ENCODE results near the gene ARIH2. TPM values are rescaled to one million over a fixed set of nuclear protein-coding genes. Genes with fewer than 3 reads are reported as not detected.
A peak's percentile ranks its signal among the peaks of the same experiment; 100 is the strongest.

Gene ARIH2
- polyA plus RNA-seq, 4 donors, result 42.7 to 70.1 (median 47.2) TPM

DNA sequence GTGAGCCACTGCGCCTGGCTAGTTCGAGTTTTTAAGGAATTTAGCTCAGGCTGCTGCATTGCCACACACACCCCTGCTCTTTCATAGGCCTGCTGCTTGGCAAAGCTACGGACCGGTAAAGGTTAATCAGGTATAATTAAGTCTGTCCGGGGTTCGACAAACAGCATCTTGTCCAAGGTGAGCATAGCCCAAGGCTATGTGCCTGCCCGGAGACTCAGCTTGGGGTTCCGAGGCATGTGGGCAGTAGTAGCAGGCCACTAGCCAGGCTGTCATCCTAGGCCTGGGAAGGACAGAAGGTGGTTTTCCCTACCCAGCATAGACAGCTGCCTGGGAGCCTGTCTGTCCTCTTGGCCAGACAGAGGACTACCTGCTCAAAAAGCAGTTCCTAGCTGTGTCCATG lies 78.0 kb downstream of the ARIH2 start:
- Histone ChIP-seq H3K4me1 (ENCODE audit: control insufficient read depth in 3 of 3, insufficient read depth in 2 of 3, low read depth in 1 of 3, low read length in 2 of 3) (peaks cover 0 to 35% (median 3%) of the 10 kb centered on the region in 3 donors), H3K27me3 (ENCODE audit: control insufficient read depth in 3 of 3, insufficient read depth in 3 of 3, low read length in 3 of 3) (no peaks in the 10 kb centered on the region), H3K36me3 (ENCODE audit: control insufficient read depth in 3 of 3, insufficient read depth in 2 of 3, low read depth in 1 of 3, low read length in 3 of 3) (peaks cover 0 to 65% (median 0%) of the 10 kb centered on the region in 3 donors), H3K27ac (ENCODE audit: low read depth in 1 of 3, low read length in 2 of 3) (no peak overlapping the region), H3K4me3 (ENCODE audit: low read depth in 1 of 3, low read length in 3 of 3) (no peak overlapping the region), H3K9me3 (ENCODE audit: control insufficient read depth in 2 of 2, insufficient read depth in 1 of 2, low read depth in 1 of 2, low read length in 1 of 2) (no peaks in the 10 kb centered on the region)
- WGBS, 3 donors, result 91 to 96% (median 93%) methylated on average over 8 of the region's 8 CpGs
- no peak for FAIRE-seq
- no peak for DNase-seq

DNA sequence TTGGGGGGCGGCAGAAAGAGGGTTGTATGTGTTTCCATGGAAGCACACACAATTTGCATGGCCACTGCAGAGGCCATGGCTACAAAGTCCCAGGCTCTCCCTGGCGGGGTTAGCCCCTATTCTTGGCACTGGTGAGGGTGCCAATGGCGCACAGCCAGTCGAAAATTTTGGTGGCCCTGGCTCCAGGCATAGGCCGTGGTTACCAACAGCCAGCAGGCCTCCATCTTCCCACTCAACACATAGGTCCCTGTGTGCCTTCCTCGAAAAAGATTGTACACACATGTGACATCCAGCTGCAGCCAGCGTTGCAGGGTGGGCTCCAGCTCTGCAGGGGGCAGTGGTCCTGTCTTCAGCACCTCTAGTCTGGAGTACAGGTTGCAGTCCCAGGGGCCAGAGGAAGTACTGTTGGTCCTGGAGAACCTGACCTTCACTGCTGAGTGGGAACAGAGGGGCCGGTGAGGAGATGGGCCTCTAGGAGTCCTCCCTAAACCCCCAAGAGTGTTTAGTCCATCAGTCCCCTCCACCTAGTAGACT lies 78.5 kb downstream of the ARIH2 start:
- DNase-seq, result no peak
- Histone ChIP-seq H3K27me3 (ENCODE audit: control insufficient read depth in 3 of 3, insufficient read depth in 3 of 3, low read length in 3 of 3) (no peaks in the 10 kb centered on the region), H3K9me3 (ENCODE audit: control insufficient read depth in 2 of 2, insufficient read depth in 1 of 2, low read depth in 1 of 2, low read length in 1 of 2) (no peaks in the 10 kb centered on the region), H3K4me1 (ENCODE audit: control insufficient read depth in 3 of 3, insufficient read depth in 2 of 3, low read depth in 1 of 3, low read length in 2 of 3) (peaks cover 0 to 36% (median 0%) of the 10 kb centered on the region in 3 donors), H3K27ac (ENCODE audit: low read depth in 1 of 3, low read length in 2 of 3) (no peak overlapping the region), H3K36me3 (ENCODE audit: control insufficient read depth in 3 of 3, insufficient read depth in 2 of 3, low read depth in 1 of 3, low read length in 3 of 3) (peaks cover 0 to 70% (median 0%) of the 10 kb centered on the region in 3 donors), H3K4me3 (ENCODE audit: low read depth in 1 of 3, low read length in 3 of 3) (no peak overlapping the region)
- no peak for FAIRE-seq
- WGBS, 3 donors, result 86 to 91% (median 88%) methylated on average over 8 of the region's 8 CpGs

DNA sequence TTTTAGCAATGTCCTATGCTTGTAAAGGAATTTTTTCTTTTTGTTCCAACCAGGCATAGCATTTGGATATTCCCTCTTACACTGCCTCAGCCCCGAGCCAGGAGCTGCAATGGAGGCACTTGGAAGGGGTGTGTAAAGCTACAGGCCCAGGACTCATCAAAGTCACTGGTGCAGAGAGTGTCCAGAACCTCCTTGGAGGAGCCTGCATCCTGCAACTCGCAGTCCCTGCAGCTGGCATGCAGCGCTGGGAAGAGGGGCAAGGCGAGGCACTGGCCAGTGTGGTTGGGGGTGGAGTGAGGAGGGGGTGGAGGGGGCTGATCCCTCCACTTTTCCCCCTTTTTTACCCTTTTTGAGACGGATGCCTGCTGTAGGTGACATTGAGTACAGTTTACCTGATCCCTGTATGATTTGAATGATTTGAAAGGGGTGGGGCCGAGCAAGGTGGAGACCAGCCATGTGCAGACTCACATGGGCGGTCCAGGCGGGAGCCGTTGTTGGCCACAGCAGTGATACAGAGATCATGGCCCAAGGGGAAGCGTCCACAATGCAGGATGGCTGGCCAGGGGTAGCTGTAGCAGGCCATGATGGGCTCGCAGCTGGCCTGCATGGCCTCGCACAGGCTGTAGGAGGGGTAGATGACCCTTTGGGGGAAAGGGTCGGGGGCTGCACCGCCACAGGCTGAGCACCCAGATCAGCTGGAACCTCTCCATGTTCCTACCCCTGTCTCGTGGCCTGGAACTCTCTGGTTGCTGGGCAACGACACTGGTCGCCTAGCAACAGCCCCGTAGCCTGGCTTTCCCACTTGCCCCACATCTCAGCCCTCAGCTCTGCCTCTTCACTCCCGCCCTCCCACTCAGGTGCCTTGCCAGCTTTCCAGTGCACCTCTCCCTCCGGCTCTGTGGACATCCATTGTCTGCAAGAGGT lies 79.3 kb downstream of the ARIH2 start:
- FAIRE-seq, result no peak
- Histone ChIP-seq H3K4me1 (ENCODE audit: control insufficient read depth in 3 of 3, insufficient read depth in 2 of 3, low read depth in 1 of 3, low read length in 2 of 3) (peaks cover 0 to 36% (median 0%) of the 10 kb centered on the region in 3 donors), H3K36me3 (ENCODE audit: control insufficient read depth in 3 of 3, insufficient read depth in 2 of 3, low read depth in 1 of 3, low read length in 3 of 3) (peaks cover 0 to 73% (median 0%) of the 10 kb centered on the region in 3 donors), H3K4me3 (ENCODE audit: low read depth in 1 of 3, low read length in 3 of 3) (no peak overlapping the region), H3K27ac (ENCODE audit: low read depth in 1 of 3, low read length in 2 of 3) (peak overlapping the region in 1 of 3 donors; percentile 44), H3K9me3 (ENCODE audit: control insufficient read depth in 2 of 2, insufficient read depth in 1 of 2, low read depth in 1 of 2, low read length in 1 of 2) (no peaks in the 10 kb centered on the region), H3K27me3 (ENCODE audit: control insufficient read depth in 3 of 3, insufficient read depth in 3 of 3, low read length in 3 of 3) (no peaks in the 10 kb centered on the region)
- DNase-seq, result no peak
- WGBS, 3 donors, result 82 to 89% (median 87%) methylated on average over 17 to 20 of the region's 20 CpGs

DNA sequence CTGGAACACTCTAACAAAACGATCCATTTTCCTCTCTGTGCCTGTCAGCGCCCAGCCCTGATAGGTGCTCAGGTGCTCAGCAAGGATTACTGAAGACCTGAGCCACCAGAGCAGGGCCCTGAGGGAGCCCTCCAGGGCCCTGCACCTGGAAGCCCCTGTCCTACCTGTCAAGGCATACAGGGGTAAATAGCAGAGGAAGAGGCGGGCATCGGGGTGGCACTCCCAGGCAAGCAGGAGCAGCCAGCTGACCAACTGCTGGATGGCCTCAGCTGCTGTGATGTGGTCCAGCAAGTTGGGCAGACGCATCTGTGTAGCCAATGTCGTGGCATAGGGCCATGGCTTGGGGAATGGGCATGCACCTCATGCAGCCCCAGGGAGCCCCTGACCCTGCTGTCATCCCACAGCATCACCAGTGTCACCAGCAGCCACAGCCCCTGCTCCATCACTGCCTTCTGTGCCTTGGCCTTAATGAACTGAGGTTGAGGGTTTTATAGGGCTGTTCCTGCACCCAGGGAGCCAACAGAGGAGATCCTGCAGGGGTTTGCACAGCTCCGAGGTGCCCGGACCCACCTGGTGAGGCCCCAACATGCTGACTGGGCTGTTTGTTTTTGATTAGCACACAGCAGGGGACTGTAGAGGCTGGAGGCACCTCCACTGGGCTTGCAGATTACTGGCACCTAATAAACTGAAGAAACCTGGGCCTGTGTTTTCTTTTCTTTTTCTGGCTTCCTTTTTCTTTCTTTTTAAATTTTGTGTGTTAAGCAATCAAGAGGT lies 80.6 kb downstream of the ARIH2 start:
- FAIRE-seq, result no peak
- H3K4me3 ChIP-seq (ENCODE audit: low read depth in 1 of 3, low read length in 3 of 3), result no peak overlapping the region
- DNase-seq, result peak in 1 of 2 donors; percentile 38
- no peaks in the 10 kb centered on the region for H3K9me3 ChIP-seq (ENCODE audit: control insufficient read depth in 2 of 2, insufficient read depth in 1 of 2, low read depth in 1 of 2, low read length in 1 of 2)
- 82 to 87% (median 84%) methylated on average over 8 of the region's 8 CpGs for WGBS, 3 donors
- H3K27ac ChIP-seq (ENCODE audit: low read depth in 1 of 3, low read length in 2 of 3), result peak overlapping the region in 1 of 3 donors; percentile 75
- peaks cover 0 to 36% (median 0%) of the 10 kb centered on the region in 3 donors for H3K4me1 ChIP-seq (ENCODE audit: control insufficient read depth in 3 of 3, insufficient read depth in 2 of 3, low read depth in 1 of 3, low read length in 2 of 3)
- H3K36me3 ChIP-seq (ENCODE audit: control insufficient read depth in 3 of 3, insufficient read depth in 2 of 3, low read depth in 1 of 3, low read length in 3 of 3), result peaks cover 0 to 81% (median 0%) of the 10 kb centered on the region in 3 donors
- no peaks in the 10 kb centered on the region for H3K27me3 ChIP-seq (ENCODE audit: control insufficient read depth in 3 of 3, insufficient read depth in 3 of 3, low read length in 3 of 3)

DNA sequence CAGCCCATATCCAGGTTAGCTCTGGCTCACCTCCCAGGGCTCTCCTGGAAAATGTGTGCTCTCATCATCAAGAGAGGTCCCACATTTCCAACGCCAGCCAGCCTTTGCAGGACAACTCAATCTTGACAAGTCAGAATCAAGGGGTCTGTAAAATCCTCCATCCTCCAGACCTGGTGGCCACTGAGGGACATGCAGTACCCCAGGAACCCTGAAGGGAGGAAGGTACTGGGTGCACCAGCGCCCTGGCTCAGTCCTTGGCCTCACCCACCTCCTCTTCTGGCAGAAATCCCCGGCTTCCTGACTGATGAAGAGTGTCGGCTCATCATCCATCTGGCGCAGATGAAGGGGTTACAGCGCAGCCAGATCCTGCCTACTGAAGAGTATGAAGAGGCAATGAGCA lies 82.5 kb downstream of the ARIH2 start:
- no peak overlapping the region for H3K4me3 ChIP-seq (ENCODE audit: low read depth in 1 of 3, low read length in 3 of 3)
- H3K9me3 ChIP-seq (ENCODE audit: control insufficient read depth in 2 of 2, insufficient read depth in 1 of 2, low read depth in 1 of 2, low read length in 1 of 2), result no peaks in the 10 kb centered on the region
- FAIRE-seq (no peak), DNase-seq (no peak)
- H3K4me1 ChIP-seq (ENCODE audit: control insufficient read depth in 3 of 3, insufficient read depth in 2 of 3, low read depth in 1 of 3, low read length in 2 of 3), result peaks cover 0 to 48% (median 0%) of the 10 kb centered on the region in 3 donors
- no peaks in the 10 kb centered on the region for H3K27me3 ChIP-seq (ENCODE audit: control insufficient read depth in 3 of 3, insufficient read depth in 3 of 3, low read length in 3 of 3)
- 85 to 88% (median 88%) methylated on average over 6 of the region's 6 CpGs for WGBS, 3 donors
- H3K36me3 ChIP-seq (ENCODE audit: control insufficient read depth in 3 of 3, insufficient read depth in 2 of 3, low read depth in 1 of 3, low read length in 3 of 3), result peaks cover 0 to 86% (median 0%) of the 10 kb centered on the region in 3 donors
- no peak overlapping the region for H3K27ac ChIP-seq (ENCODE audit: low read depth in 1 of 3, low read length in 2 of 3)

DNA sequence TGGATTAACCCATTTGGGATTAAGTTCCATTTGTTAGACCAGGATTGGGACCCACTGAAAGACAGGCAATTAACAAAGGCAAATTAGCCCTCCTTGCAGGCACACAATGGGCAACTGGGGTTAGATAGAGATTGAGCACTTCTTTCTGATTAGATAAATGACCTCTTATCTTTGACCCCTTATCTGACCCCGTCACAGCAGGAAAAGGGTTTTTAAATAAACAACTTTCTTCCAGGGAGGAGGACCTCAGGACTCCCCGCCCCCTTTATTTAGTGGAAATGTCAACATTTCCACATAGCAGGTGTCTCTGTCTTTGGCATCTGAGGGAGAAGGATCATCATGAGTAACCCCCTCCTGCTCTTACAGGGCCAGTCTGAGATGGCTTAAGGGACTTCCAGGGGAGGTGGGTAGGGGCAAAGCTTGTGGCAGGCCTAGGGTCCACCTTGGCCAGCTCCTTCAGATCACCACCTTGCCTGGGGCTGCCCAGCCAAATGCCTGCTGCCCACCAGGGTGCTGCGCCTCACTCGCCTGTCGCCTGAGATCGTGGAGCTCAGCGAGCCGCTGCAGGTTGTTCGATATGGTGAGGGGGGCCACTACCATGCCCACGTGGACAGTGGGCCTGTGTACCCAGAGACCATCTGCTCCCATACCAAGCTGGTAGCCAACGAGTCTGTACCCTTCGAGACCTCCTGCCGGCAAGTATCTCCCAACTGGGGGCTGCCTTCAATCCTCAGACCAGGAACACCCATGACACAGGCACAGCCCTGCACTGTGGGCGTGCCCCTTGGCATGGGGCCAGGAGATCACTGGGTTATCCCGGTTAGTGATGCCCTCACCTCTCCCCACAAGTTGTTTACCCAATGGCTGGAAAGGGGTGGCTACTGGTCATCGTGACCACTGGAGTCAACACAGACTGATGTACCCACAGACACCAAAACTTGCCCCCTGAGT lies 86.0 kb downstream of the ARIH2 start:
- no peak for FAIRE-seq
- Histone ChIP-seq H3K27me3 (ENCODE audit: control insufficient read depth in 3 of 3, insufficient read depth in 3 of 3, low read length in 3 of 3) (no peaks in the 10 kb centered on the region), H3K36me3 (ENCODE audit: control insufficient read depth in 3 of 3, insufficient read depth in 2 of 3, low read depth in 1 of 3, low read length in 3 of 3) (peaks cover 0 to 64% (median 0%) of the 10 kb centered on the region in 3 donors), H3K4me3 (ENCODE audit: low read depth in 1 of 3, low read length in 3 of 3) (no peak overlapping the region), H3K27ac (ENCODE audit: low read depth in 1 of 3, low read length in 2 of 3) (no peak overlapping the region), H3K9me3 (ENCODE audit: control insufficient read depth in 2 of 2, insufficient read depth in 1 of 2, low read depth in 1 of 2, low read length in 1 of 2) (no peaks in the 10 kb centered on the region), H3K4me1 (ENCODE audit: control insufficient read depth in 3 of 3, insufficient read depth in 2 of 3, low read depth in 1 of 3, low read length in 2 of 3) (peaks cover 0 to 48% (median 0%) of the 10 kb centered on the region in 3 donors)
- DNase-seq, result peak; percentile 65 to 67
- WGBS, 3 donors, result 73 to 82% (median 82%) methylated on average over 16 of the region's 16 CpGs

DNA sequence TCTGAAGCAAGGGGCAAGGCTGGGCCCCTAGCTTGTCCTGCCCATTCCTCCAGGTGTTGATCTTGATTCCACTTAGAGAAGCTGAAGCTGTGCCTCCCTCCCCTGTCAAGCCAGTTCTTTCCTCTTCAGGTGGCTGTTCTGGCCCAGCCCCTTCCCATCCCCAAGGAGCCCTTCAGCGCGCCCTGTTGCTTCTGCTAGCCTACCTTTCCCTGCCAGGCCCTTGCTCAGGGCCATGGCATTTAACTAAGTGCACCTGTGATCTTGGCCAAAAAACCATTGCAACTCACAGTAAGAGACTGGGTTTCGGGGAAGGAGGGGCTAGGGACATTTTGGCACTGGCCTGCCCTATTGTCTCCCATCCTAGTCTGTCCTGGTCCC lies 86.7 kb downstream of the ARIH2 start:
- no peak overlapping the region for H3K4me3 ChIP-seq (ENCODE audit: low read depth in 1 of 3, low read length in 3 of 3)
- H3K4me1 ChIP-seq (ENCODE audit: control insufficient read depth in 3 of 3, insufficient read depth in 2 of 3, low read depth in 1 of 3, low read length in 2 of 3), result peaks cover 0 to 41% (median 0%) of the 10 kb centered on the region in 3 donors
- DNase-seq, result no peak
- 94 to 100% (median 98%) methylated on average over 3 of the region's 3 CpGs for whole genome bisulfite sequencing, 3 donors
- no peak for FAIRE-seq
- no peak overlapping the region for H3K27ac ChIP-seq (ENCODE audit: low read depth in 1 of 3, low read length in 2 of 3)
- H3K9me3 ChIP-seq (ENCODE audit: control insufficient read depth in 2 of 2, insufficient read depth in 1 of 2, low read depth in 1 of 2, low read length in 1 of 2), result no peaks in the 10 kb centered on the region
- peaks cover 0 to 69% (median 0%) of the 10 kb centered on the region in 3 donors for H3K36me3 ChIP-seq (ENCODE audit: control insufficient read depth in 3 of 3, insufficient read depth in 2 of 3, low read depth in 1 of 3, low read length in 3 of 3)
- H3K27me3 ChIP-seq (ENCODE audit: control insufficient read depth in 3 of 3, insufficient read depth in 3 of 3, low read length in 3 of 3), result no peaks in the 10 kb centered on the region
